Mesendoderm (in vitro differentiated cells): ENCODE measurements around the gene RASA3.

Experiments used
- DNase-seq: peaks from one replicate; pipeline ENCODE4 v3.0.0; 2013
- H2AK5ac ChIP-seq: 2 replicates; pipeline ENCODE4 v1.6.1; 2013; ENCODE audit warnings: low read length, inconsistent platforms
- H2BK120ac ChIP-seq: 2 replicates; pipeline ENCODE4 v1.6.1; 2013; ENCODE audit warnings: low read depth, mild to moderate bottlenecking, low read length, moderate library complexity, mixed read lengths
- H2BK15ac ChIP-seq: replicated peaks from 2 replicates; pipeline ENCODE4 v1.6.1; 2013; ENCODE audit warnings: low read depth, mild to moderate bottlenecking, moderate library complexity
- H2BK5ac ChIP-seq: 2 replicates; pipeline ENCODE4 v1.6.1; 2013; ENCODE audit warnings: low read length, inconsistent platforms
- H3K18ac ChIP-seq: 2 replicates; pipeline ENCODE4 v1.6.1; 2013; ENCODE audit warnings: mild to moderate bottlenecking, low read length, mixed read lengths
- H3K23ac ChIP-seq: one replicate; pipeline ENCODE4 v1.6.1; 2013; ENCODE audit warnings: low read length
- H3K27ac ChIP-seq: 2 replicates; pipeline ENCODE4 v1.5.1; 2013; ENCODE audit warnings: low read depth, mild to moderate bottlenecking, inconsistent platforms, low read length, moderate library complexity
- H3K27me3 ChIP-seq: 2 replicates; pipeline ENCODE4 v1.6.1; 2013; ENCODE audit warnings: low read length, control low read depth, mild to moderate bottlenecking, inconsistent platforms; ENCODE audit not compliant: insufficient read depth, poor library complexity
- H3K36me3 ChIP-seq: 2 replicates; pipeline ENCODE4 v1.6.1; 2013; ENCODE audit warnings: low read length, inconsistent platforms; ENCODE audit not compliant: control insufficient read depth, insufficient read depth
- H3K4ac ChIP-seq: one replicate; pipeline ENCODE4 v1.6.1; 2013; ENCODE audit warnings: low read depth, mild to moderate bottlenecking, low read length, moderate library complexity
- H3K4me1 ChIP-seq: 2 replicates; pipeline ENCODE4 v1.6.1; 2013; ENCODE audit warnings: low read depth, low read length, inconsistent platforms; ENCODE audit not compliant: control insufficient read depth
- H3K4me2 ChIP-seq: 2 replicates; pipeline ENCODE4 v1.6.1; 2013; ENCODE audit warnings: low read length
- H3K4me3 ChIP-seq: 2 replicates; pipeline ENCODE4 v1.5.1; 2013; ENCODE audit warnings: mild to moderate bottlenecking, low read length
- H3K56ac ChIP-seq: one replicate; pipeline ENCODE4 v1.6.1; 2013; ENCODE audit warnings: low read length
- H3K79me1 ChIP-seq: 2 replicates; pipeline ENCODE4 v1.6.1; 2013; ENCODE audit warnings: low read length, inconsistent platforms
- H3K79me2 ChIP-seq: 2 replicates; pipeline ENCODE4 v1.6.1; 2013; ENCODE audit warnings: mild to moderate bottlenecking, low read length; ENCODE audit not compliant: control insufficient read depth, insufficient read depth
- H3K9ac ChIP-seq: 2 replicates; pipeline ENCODE4 v1.6.1; 2013; ENCODE audit warnings: low read length, inconsistent platforms
- H4K5ac ChIP-seq: one replicate; pipeline ENCODE4 v1.6.1; 2013; ENCODE audit warnings: low read length
- H4K8ac ChIP-seq: one replicate; pipeline ENCODE4 v1.6.1; 2013; ENCODE audit warnings: low read depth, mild to moderate bottlenecking, control low read depth, low read length, moderate library complexity
- WGBS: extraction: QIAGEN DNeasy Blood & Tissue Kit; methylation state at CpG from one replicate; pipeline ENCODE4 v1.1.7; 2013; ENCODE audit warnings: low lambda C conversion rate, missing lambda C conversion rate; ENCODE audit not compliant: insufficient coverage; ENCODE audit errors: extremely low coverage; 5-methylcytosine and 5-hydroxymethylcytosine counted together

The RASA3 gene

DNA sequence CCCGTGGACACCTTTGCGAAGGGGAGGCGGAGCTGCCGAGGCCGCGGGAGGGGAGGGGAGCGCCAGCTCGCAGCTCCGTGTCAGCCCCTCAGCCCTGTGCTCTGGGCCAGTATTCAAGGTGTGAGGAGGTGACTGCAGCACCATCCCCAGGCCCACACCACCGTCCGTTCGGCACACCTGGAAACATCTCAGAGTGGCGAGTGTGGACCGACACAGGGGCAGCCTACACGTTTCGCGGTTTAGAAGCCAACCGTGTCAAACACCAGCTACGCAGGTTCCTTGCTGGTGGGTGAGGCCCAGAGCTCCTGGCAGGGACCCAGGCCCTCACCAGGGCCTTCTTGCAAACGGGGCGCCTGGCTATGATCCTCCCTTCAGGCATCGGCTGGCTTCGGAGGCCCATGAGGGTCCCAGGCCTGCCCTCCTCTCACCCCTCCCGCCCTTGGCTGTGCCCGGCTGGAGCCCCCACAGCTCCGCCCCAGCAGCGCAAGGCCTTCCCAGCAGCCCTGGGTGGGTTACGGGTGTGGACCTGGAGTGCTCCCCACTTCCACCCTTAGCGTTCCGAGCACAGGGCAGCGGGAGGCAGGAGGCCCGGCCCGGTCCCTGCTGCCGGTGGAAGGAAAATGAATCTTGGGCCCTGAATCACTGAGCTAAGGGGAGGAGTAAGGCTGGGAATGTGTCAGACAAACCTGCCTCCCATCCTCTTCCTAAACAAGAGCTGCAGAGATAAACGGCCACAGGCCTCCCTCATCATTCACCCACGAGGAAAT is 159.8 kb downstream of the RASA3 start:
- Histone ChIP-seq H3K27ac (no peak overlapping the region), H3K79me2 (no peaks in the 10 kb centered on the region), H2AK5ac (no peak overlapping the region), H4K5ac (no peak overlapping the region), H3K79me1 (no peaks in the 10 kb centered on the region), H3K56ac (no peak overlapping the region), H3K9ac (no peak overlapping the region), H2BK15ac (no peak overlapping the region), H3K23ac (no peak overlapping the region), H3K36me3 (no peaks in the 10 kb centered on the region), H3K4me2 (no peak overlapping the region), H3K4me1 (no peaks in the 10 kb centered on the region), H3K18ac (no peak overlapping the region), H3K4me3 (no peak overlapping the region), H3K4ac (no peak overlapping the region), H4K8ac (no peak overlapping the region), H3K27me3 (no peaks in the 10 kb centered on the region), H2BK120ac (no peak overlapping the region), H2BK5ac (no peak overlapping the region)
- peak; percentile 23 for DNase-seq
- no CpG with 5 or more reads among the region's 36 CpGs for WGBS

DNA sequence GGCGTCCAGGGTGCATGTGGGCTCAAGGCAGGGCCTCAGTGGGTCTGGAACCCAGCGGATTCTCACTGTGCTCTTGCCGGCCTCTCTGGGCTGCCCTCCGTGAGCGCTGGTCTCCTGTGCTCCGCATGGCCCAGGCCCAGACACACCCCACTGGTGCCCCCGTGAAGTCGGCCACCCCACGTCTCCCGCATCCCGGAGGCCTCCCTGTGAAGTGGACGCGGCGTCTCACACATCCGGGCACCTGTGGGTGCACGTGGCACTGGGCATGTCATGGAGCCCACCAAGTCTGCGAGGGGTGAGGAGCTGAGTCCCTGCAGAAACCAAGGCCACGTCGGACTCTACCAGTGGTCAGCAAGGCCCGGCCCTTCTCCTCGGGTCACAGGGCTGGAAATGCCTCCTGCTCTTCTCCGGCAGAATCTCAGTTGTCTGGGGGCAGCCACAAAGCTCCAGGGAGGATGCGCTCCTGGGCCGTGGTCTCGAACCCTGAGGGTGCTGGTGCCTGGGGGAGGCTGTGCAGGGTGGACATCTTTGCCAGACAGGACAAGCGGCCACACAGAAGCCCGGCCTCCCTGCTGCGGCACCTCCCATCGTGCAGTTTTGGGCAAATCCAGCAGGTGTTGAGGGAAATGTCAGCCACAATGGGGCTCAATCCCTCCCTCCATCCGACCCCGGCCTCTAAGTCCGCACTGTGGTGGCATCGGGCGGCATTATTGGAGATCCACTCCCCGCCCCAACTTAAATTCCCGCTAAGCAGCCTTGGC is 160.8 kb downstream of the RASA3 start:
- no peak overlapping the region for H3K9ac ChIP-seq
- no peak overlapping the region for H2BK120ac ChIP-seq
- no peaks in the 10 kb centered on the region for H3K79me2 ChIP-seq
- no peak overlapping the region for H3K4ac ChIP-seq
- no peak overlapping the region for H3K56ac ChIP-seq
- no peak overlapping the region for H3K27ac ChIP-seq
- no peak overlapping the region for H3K4me3 ChIP-seq
- WGBS, result no CpG with 5 or more reads among the region's 36 CpGs
- H3K79me1 ChIP-seq, result no peaks in the 10 kb centered on the region
- no peak overlapping the region for H2AK5ac ChIP-seq
- no peak overlapping the region for H4K5ac ChIP-seq
- no peak overlapping the region for H2BK5ac ChIP-seq
- H3K27me3 ChIP-seq, result no peaks in the 10 kb centered on the region
- H3K36me3 ChIP-seq, result no peaks in the 10 kb centered on the region
- no peak overlapping the region for H4K8ac ChIP-seq
- H2BK15ac ChIP-seq, result no peak overlapping the region
- H3K4me2 ChIP-seq, result no peak overlapping the region
- H3K23ac ChIP-seq, result no peak overlapping the region
- no peaks in the 10 kb centered on the region for H3K4me1 ChIP-seq
- DNase-seq, result no peak
- H3K18ac ChIP-seq, result no peak overlapping the region

DNA sequence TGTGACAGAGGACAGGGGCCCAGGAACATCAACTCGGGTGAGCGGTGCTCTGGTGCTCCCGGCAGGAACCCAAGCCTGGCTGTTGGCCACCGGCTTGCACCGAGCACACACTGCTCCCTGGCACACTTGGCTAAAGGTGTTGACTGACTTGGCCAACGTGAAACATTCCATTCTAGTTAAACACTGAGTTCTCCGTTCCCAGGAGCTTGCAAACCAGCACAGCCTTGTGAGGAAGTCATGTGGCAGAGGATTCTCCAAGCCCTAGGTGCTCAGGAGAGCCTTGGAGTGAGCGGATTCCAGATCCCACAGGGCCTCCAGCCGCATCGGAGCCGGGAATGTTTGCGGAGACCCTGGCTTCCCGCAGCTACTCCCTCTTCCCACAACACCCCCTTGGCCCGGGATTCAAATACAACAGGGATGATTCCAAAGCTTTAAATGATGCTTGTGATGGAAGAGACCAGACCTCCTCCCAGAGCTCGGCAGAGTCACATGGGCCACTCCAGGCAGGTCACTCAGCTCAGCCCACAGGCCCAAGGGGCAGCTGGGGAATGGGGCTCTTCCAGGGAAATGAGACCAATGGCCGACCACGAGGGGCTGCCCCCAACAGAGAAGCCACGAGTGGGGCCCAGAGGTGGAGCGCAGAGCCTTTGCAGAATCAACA is 161.5 kb downstream of the RASA3 start:
- Histone ChIP-seq H3K27ac (no peak overlapping the region), H2BK15ac (no peak overlapping the region), H3K56ac (no peak overlapping the region), H4K5ac (no peak overlapping the region), H3K27me3 (no peaks in the 10 kb centered on the region), H3K23ac (no peak overlapping the region), H3K36me3 (no peaks in the 10 kb centered on the region), H2BK120ac (no peak overlapping the region), H3K4me3 (no peak overlapping the region), H3K79me1 (no peaks in the 10 kb centered on the region), H2AK5ac (no peak overlapping the region), H3K9ac (no peak overlapping the region), H2BK5ac (no peak overlapping the region), H4K8ac (no peak overlapping the region), H3K4ac (no peak overlapping the region), H3K79me2 (no peaks in the 10 kb centered on the region), H3K4me2 (no peak overlapping the region), H3K18ac (no peak overlapping the region), H3K4me1 (no peaks in the 10 kb centered on the region)
- DNase-seq, result peak; percentile 65
- WGBS, result no CpG with 5 or more reads among the region's 19 CpGs

DNA sequence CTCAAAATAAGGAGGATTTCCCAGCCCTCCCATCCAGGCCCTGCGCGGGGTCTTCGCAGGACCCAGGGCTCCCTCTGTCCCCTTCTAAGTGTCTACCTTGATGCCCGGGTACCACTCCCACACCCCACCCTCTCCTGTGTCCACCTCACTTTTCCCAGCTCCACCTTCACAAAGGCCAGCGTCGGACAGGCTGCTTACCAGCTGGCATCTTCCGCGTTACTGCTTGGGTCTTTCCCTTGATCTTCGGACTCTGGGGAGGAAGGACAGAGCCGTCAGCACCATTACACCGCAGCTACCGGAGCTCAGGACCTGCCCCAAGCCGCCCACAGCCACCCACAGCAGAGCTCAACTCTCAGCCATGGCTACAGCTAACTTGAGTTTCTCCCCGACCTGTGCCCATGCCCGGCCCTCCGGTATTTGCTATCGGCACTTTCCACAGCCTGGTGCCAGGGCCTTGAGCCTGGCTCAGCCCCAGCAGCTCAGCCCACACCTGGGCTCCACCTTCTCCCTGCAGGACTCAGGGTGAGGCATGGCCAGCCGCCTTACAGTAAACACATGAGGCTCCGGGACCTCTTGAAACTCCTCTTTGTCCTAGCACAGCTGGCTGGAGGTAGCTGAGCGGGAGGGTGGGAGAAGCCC is 162.3 kb downstream of the RASA3 start:
- no peaks in the 10 kb centered on the region for H3K36me3 ChIP-seq
- H3K79me1 ChIP-seq, result no peaks in the 10 kb centered on the region
- no peak overlapping the region for H3K4ac ChIP-seq
- no peak overlapping the region for H3K9ac ChIP-seq
- no peak overlapping the region for H4K5ac ChIP-seq
- no peak overlapping the region for H3K23ac ChIP-seq
- H2AK5ac ChIP-seq, result no peak overlapping the region
- no peak overlapping the region for H3K27ac ChIP-seq
- no peaks in the 10 kb centered on the region for H3K79me2 ChIP-seq
- no peaks in the 10 kb centered on the region for H3K4me1 ChIP-seq
- no peak overlapping the region for H4K8ac ChIP-seq
- no peak overlapping the region for H3K4me3 ChIP-seq
- no peak for DNase-seq
- whole genome bisulfite sequencing, result no CpG with 5 or more reads among the region's 20 CpGs
- H3K27me3 ChIP-seq, result no peaks in the 10 kb centered on the region
- H2BK15ac ChIP-seq, result no peak overlapping the region
- H3K18ac ChIP-seq, result no peak overlapping the region
- H2BK120ac ChIP-seq, result no peak overlapping the region
- no peak overlapping the region for H2BK5ac ChIP-seq
- no peak overlapping the region for H3K56ac ChIP-seq
- H3K4me2 ChIP-seq, result no peak overlapping the region

DNA sequence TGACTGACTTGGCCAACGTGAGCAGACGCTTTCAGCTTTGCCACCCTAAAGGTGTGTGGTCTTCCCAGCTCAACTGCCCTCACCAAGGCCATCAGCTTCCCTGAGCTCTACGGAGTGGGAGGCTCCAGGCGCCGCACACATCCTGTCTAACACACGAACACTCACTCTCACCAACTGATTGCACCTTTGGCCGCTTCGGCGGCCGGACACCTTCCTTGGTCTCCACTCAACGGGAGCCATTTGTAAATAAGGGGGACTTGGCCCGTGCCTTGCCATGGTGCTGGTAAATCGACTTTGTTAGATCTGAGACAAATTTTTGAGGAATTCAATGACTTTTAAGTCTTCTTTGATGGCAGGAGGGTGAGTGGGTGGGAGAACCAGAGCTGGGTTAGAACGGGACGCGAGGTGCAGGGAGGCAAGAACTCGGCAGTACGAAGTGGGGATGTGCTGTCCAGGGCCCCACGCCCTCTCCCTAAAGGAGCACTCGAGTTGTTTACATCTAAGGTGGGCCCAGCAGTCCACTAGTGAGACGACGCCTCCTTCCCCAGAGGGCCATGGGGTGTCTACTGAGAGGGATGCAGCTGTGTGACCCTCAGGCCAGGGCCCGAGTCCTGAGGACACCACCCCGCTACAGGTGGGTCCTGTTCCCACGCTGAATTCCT is 163.0 kb downstream of the RASA3 start:
- no peak overlapping the region for H4K5ac ChIP-seq

More for the DNA sequence above, 163.0 kb downstream of the RASA3 start:
- Histone ChIP-seq H3K9ac (no peak overlapping the region), H3K4me3 (no peak overlapping the region), H3K18ac (no peak overlapping the region), H2AK5ac (no peak overlapping the region), H4K8ac (no peak overlapping the region), H2BK15ac (no peak overlapping the region), H3K79me1 (no peaks in the 10 kb centered on the region), H3K79me2 (no peaks in the 10 kb centered on the region), H3K27me3 (no peaks in the 10 kb centered on the region), H3K56ac (no peak overlapping the region), H2BK120ac (no peak overlapping the region), H3K23ac (no peak overlapping the region), H3K27ac (no peak overlapping the region), H2BK5ac (no peak overlapping the region), H3K4me1 (no peaks in the 10 kb centered on the region), H3K4ac (no peak overlapping the region), H3K4me2 (no peak overlapping the region), H3K36me3 (no peaks in the 10 kb centered on the region)
- no peak for DNase-seq
- WGBS, result no CpG with 5 or more reads among the region's 25 CpGs
